GM10266 (cell line): ENCODE measurements around the gene PPARD.

Source experiments
- DNase-seq: peaks from one replicate; pipeline ENCODE4 v3.0.0; 2012; ENCODE audit errors: extremely low spot score
- TF ChIP-seq, protein P1 (sequence below): IDR thresholded peaks from 2 replicates; pipeline ENCODE4 v1.5.1; 2012; ENCODE audit warnings: mild to moderate bottlenecking, low read depth; ENCODE audit not compliant: control insufficient read depth, insufficient read depth; ENCODE audit errors: missing control alignments

Gene PPARD

DNA sequence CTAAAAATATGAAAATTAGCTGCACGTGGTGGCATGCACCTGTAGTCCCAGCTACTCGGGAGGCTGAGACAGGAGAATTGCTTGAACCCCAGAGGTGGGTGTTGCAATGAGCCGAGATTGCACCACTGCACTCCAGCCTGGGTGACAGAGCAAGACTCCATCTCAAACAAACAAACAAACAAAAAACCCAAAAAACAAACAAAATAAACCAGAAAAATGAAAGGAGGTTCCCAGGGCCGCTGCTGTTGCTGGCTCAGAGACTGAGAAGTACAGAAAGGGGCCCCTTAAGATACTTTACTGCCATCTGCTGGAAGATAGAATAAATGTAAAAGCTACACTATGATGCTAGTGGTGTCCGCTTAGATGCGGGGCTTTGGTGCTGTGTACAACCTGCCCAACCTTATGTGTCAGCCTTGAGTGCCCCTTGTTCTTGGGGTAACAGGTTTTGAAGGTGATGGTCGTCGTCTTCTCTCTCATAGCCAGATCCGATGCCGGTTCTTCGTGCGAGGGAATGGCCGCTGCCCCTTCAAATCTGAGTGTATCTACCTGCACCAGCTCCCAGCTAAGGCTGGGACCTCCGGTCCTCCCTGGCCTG lies 107.0 kb downstream of the PPARD start:
- TF ChIP-seq, protein P1, sequence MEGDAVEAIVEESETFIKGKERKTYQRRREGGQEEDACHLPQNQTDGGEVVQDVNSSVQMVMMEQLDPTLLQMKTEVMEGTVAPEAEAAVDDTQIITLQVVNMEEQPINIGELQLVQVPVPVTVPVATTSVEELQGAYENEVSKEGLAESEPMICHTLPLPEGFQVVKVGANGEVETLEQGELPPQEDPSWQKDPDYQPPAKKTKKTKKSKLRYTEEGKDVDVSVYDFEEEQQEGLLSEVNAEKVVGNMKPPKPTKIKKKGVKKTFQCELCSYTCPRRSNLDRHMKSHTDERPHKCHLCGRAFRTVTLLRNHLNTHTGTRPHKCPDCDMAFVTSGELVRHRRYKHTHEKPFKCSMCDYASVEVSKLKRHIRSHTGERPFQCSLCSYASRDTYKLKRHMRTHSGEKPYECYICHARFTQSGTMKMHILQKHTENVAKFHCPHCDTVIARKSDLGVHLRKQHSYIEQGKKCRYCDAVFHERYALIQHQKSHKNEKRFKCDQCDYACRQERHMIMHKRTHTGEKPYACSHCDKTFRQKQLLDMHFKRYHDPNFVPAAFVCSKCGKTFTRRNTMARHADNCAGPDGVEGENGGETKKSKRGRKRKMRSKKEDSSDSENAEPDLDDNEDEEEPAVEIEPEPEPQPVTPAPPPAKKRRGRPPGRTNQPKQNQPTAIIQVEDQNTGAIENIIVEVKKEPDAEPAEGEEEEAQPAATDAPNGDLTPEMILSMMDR = peak; percentile 56
- peak; percentile 90 for DNase-seq

DNA sequence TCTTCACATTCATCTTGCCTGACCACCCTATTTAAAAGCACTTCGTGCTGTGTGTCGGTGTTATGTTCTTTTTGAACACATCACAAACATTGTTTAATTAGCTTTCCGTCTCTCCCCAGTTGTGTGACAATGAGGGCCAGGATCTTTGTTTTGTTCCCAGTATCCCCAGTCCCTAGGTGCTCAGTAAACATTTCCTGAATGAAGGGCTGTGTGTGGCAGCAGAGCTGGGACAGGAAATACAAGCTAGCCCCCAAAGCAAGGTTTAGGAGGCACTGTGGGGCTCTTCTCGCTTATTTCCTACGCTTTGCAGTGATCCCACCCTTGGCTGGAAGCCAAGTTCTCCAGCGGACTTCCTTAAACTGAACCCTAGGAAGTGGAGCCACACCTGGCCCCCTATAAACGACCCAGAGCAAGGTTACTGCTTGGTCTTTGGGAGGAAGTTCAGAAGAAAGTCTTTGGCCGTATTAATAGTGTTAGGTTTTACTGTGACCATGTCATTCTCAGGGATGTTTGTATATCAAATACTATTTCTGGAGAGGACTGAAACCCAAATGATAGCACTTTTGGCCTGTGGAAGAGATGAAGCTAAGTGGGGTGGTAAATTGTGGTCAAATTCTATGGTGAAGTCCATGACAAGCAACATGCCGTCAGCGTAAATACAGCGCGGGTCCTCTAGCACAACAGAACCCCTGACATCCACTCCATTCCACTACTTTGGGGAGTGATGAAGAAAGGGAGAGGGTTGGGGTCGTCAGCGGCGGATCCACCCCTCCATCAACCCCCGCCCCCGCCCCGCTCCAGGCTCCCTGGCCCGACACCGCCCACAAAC lies 109.2 kb downstream of the PPARD start:
- DNase-seq = no peak
- TF ChIP-seq, protein P1 = no peak

DNA sequence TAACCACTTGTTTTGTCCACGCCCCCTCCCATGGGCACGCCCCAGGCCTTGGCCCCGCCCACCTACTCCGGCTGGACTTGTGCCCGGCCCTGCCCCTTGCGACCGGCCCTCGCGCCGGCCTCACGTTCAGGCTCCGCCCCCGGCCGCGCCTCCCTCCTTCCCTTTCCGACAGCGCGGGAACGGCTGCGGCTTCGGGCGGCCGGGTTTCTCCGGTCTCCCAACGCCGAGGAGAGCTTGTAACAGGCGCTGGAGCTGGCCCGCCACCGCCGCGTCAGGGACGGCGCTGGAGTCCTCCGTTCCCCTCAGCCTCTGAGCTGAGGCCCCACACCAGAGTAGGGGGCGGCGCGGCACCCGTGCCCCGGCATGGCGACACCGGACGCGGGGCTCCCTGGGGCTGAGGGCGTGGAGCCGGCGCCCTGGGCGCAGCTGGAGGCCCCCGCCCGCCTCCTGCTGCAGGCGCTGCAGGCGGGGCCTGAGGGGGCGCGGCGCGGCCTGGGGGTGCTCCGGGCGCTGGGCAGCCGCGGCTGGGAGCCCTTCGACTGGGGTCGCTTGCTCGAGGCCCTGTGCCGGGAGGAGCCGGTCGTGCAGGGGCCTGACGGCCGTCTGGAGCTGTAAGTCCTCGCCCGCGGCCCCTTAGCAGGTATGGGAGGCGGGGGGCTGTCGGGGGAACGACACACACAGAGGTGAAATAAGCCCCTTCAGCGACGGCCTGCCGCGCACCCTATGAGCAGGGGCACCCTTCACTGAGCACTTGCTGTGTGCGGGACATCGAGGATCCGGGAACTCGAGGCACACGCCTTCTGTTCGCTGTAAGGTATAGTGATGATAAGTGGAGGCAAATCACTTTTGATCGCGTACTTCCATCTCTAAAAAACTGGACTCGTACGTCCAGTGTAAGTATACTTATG lies 110.1 kb downstream of the PPARD start, which contains the start of gene FANCE:
TSS of gene FANCE (plus strand) at position 156 of the 908 bp plus-strand sequence. CDS start at position 364, 208 bp downstream.
- TF ChIP-seq, protein P1 = no peak
- peak; percentile 98 for DNase-seq

DNA sequence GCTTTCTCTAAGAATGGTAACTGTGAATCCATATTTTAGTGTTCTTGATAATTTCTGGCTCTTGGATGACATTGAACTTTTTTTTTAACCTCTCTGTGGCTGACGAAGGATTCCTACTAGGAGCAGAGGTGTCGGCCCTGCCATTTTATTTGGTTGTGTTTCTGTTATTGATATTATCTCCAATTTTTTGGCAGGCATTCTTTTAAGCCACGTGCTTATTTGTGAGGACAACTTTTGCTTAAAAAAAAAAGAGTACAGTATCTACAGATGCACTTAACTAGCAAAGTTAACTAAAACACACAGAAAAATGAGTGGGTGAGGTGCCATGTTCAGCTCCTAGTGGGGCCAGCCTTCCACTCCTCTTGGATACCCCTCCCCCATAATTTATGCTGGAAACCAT lies 110.9 kb downstream of the PPARD start:
- TF ChIP-seq, protein P1 = no peak
- no peak for DNase-seq

DNA sequence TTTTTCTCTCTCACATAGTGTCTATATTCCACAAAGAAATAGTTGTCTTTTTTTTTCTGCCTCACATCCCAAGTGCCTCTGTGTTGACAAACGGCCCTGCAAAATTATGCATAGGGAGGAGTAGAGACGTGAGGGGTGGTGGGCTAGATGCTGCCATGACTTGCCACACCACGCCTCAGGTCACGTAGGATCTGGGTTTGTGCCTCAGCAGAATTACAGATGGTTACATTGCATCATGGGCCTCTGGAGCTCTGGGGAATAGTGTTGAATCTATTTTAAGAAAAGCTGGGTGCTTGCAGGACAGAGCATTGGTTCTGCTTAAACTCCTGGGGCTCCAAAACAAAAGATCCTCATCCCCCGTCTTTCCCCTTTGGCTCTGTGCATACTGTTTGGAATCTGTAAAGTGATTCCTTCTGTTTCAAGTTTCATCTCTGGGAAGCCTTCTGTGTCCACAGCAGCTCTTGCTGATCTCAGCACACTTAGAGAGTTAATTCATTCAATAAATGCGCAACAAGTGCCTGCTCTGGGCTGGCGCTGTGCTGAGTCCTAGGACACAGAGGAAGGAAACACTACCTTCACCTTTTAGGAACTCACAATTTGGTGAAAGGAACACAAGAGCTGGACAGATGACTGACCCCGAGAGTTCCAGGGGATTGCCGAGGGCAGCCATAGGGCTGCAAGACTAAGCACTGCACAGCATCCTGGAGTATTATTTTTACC lies 112.2 kb downstream of the PPARD start:
- TF ChIP-seq, protein P1 = no peak
- DNase-seq = no peak

DNA sequence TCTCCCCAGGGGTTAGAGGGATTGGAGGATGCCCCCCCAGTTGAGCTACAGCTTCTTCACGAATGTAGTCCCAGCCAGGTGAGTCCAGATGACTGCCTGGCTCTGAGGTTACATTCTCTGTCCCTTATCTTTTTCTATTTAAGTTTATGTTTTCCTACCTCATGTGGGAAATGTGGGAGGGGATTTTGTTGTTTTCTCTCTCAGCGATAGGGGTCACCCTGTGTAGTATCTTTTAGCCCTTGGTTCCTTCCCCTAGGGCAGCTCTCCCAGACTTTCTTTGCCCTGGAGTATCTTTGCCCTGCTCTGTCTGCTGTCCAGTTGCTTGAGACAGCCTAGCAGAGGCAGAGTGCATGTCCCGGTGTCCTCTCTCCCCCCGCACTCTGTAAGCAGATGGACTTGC lies 115.5 kb downstream of the PPARD start:
- DNase-seq = no peak
- TF ChIP-seq, protein P1 = no peak
